Colonic mucosa (tissue), 4 donors: ENCODE data around the gene ITGB8. TPM values are rescaled to one million over a fixed set of nuclear protein-coding genes. Genes with fewer than 3 reads are reported as not detected.

Experiments used
- DNase-seq: peaks from one replicate; pipeline ENCODE4 v3.0.0-alpha.2; 2020
- H3K27ac ChIP-seq: fragments of 200-600 bp; one replicate; pipeline ENCODE4 v1.8.0; 2021
- H3K27me3 ChIP-seq: fragments of 200-600 bp; one replicate; pipeline ENCODE4 v1.8.0; 2021
- H3K36me3 ChIP-seq: fragments of 200-600 bp; one replicate; pipeline ENCODE4 v1.8.0; 2021
- H3K4me1 ChIP-seq: fragments of 200-600 bp; one replicate; pipeline ENCODE4 v1.8.0; 2021; ENCODE audit warnings: mild to moderate bottlenecking
- H3K4me3 ChIP-seq: fragments of 200-600 bp; one replicate; pipeline ENCODE4 v1.8.0; 2021
- H3K9ac ChIP-seq, 2 donors: one replicate each; pipeline ENCODE4 v1.7.0; 2013; ENCODE audit warnings: control low read depth in 2 of 2, low read depth in 2 of 2, low read length in 2 of 2
- H3K9me3 ChIP-seq: fragments of 200-600 bp; one replicate; pipeline ENCODE4 v1.8.0; 2021
- intact Hi-C: fragments of 100-400 bp; cut with DNase I; formaldehyde crosslinking; loops from one replicate; pipeline ENCODE4 v1.14.1; 2022
- total RNA-seq, 2 donors: library from RNA; stranded (reverse); fragmentation: NEBNext Ultra II Directional in 1 of 2; extraction: Animal tissue kit (Norgen Biotek cat#: 25700) in 1 of 2; gene quantifications; one replicate each; pipeline ENCODE4 v1.2.1, GENCODE V29; 2021
- TF ChIP-seq, protein P1 (sequence below): fragments of 200-600 bp; IDR thresholded peaks from one replicate; pipeline ENCODE4 v1.8.0; 2022; ENCODE audit warnings: antibody characterized with exemption, mild to moderate bottlenecking
- donor health status: healthy.
- donor health status: DM: no; HTN: no; CAD: no.
- donor health status: DM: no; HTN: no; CAD: no.

Gene ITGB8
- total RNA-seq, 2 donors from 2014 or later, result 7.3 to 8.1 TPM

- Histone ChIP-seq H3K27ac (no peak overlapping the region), H3K9me3 (no peaks in the 10 kb centered on the region), H3K9ac (no peak overlapping the region), H3K4me1 (no peaks in the 10 kb centered on the region), H3K27me3 (no peaks in the 10 kb centered on the region), H3K36me3 (no peaks in the 10 kb centered on the region), H3K4me3 (no peak overlapping the region)
- no peak for DNase-seq
- intact Hi-C loops, result no loop called here
- TF ChIP-seq, protein P1, sequence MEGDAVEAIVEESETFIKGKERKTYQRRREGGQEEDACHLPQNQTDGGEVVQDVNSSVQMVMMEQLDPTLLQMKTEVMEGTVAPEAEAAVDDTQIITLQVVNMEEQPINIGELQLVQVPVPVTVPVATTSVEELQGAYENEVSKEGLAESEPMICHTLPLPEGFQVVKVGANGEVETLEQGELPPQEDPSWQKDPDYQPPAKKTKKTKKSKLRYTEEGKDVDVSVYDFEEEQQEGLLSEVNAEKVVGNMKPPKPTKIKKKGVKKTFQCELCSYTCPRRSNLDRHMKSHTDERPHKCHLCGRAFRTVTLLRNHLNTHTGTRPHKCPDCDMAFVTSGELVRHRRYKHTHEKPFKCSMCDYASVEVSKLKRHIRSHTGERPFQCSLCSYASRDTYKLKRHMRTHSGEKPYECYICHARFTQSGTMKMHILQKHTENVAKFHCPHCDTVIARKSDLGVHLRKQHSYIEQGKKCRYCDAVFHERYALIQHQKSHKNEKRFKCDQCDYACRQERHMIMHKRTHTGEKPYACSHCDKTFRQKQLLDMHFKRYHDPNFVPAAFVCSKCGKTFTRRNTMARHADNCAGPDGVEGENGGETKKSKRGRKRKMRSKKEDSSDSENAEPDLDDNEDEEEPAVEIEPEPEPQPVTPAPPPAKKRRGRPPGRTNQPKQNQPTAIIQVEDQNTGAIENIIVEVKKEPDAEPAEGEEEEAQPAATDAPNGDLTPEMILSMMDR, result no peak
Observed at GRCh38 chr7:20408467-20408826, 77.7 kb downstream of the ITGB8 start.

- DNase-seq, result no peak
- Histone ChIP-seq H3K27me3 (no peaks in the 10 kb centered on the region), H3K4me1 (no peaks in the 10 kb centered on the region), H3K36me3 (no peaks in the 10 kb centered on the region), H3K4me3 (no peak overlapping the region), H3K9ac (no peak overlapping the region), H3K27ac (no peak overlapping the region), H3K9me3 (no peaks in the 10 kb centered on the region)
- TF ChIP-seq, protein P1, result no peak
- intact Hi-C loops, result no loop called here
Observed at GRCh38 chr7:20409961-20410360, 79.3 kb downstream of the ITGB8 start.

- H3K9me3 ChIP-seq, result no peaks in the 10 kb centered on the region
- TF ChIP-seq, protein P1, result no peak
- H3K27ac ChIP-seq, result no peak overlapping the region
- no peak for DNase-seq
- no peaks in the 10 kb centered on the region for H3K27me3 ChIP-seq
- no peak overlapping the region for H3K9ac ChIP-seq
- H3K4me3 ChIP-seq, result no peak overlapping the region
- H3K4me1 ChIP-seq, result no peaks in the 10 kb centered on the region
- intact Hi-C loops, result no loop called here
- H3K36me3 ChIP-seq, result no peaks in the 10 kb centered on the region
Observed at GRCh38 chr7:20411372-20411771, 80.7 kb downstream of the ITGB8 start.

GRCh38 chr7:20412032-20412431, 81.3 kb downstream of the ITGB8 start:
- Histone ChIP-seq H3K36me3 (no peaks in the 10 kb centered on the region), H3K4me3 (no peak overlapping the region), H3K27me3 (no peaks in the 10 kb centered on the region), H3K27ac (no peak overlapping the region), H3K4me1 (no peaks in the 10 kb centered on the region), H3K9ac (no peak overlapping the region), H3K9me3 (no peaks in the 10 kb centered on the region)
- no peak for DNase-seq
- intact Hi-C loops, result no loop called here
- TF ChIP-seq, protein P1, result no peak

DNA sequence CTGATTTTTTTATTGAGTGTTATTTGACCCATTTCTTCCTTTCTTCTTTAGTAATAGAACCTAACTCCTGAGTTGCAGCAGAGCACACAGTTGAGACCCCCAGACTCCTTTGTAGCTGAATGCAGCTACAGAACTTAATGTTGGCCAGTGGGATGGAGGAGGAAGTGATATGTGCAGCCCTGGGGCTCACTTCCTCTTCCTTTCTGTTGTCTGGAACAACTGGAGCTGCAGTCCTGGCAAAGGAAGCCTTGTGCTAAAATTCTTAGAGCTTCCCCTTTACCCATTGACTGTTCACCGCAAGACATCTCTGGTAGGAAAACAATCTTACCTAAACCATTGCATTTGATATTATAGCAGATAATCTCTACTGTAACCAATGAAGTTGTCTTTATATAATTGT, 86.6 kb downstream of the ITGB8 start:
- Histone ChIP-seq H3K36me3 (no peaks in the 10 kb centered on the region), H3K9me3 (no peaks in the 10 kb centered on the region), H3K27ac (peak overlapping the region; percentile 57), H3K27me3 (no peaks in the 10 kb centered on the region), H3K4me3 (no peak overlapping the region), H3K9ac (no peak overlapping the region), H3K4me1 (no peaks in the 10 kb centered on the region)
- intact Hi-C loops, result no loop called here
- TF ChIP-seq, protein P1, result no peak
- DNase-seq, result no peak
